HepG2 (cell line): ENCODE results near the gene TLCD1. TPM values are rescaled to one million over a fixed set of nuclear protein-coding genes. Genes with fewer than 3 reads are reported as not detected.

Experiments used
- BATF2 ChIP-seq: sonication (generic); formaldehyde crosslinking; IDR thresholded peaks from 2 replicates; pipeline ENCODE4 v1.8.0; 2022; ENCODE audit warnings: mild to moderate bottlenecking, missing genetic modification reagents, moderate library complexity
- ETV6 ChIP-seq: sonication (generic); formaldehyde crosslinking; conservative IDR thresholded peaks from 2 replicates; pipeline ENCODE4 v1.4.0; 2020; ENCODE audit warnings: missing genetic modification reagents
- FOXP4 ChIP-seq: sonication (generic); formaldehyde crosslinking; IDR thresholded peaks from 2 replicates; pipeline ENCODE4 v1.4.0; 2020; ENCODE audit warnings: missing genetic modification reagents
- GPBP1L1 ChIP-seq: sonication (generic); formaldehyde crosslinking; IDR thresholded peaks from 2 replicates; pipeline ENCODE4 v1.5.0; 2020; ENCODE audit warnings: mild to moderate bottlenecking, missing genetic modification reagents
- GTF3A ChIP-seq: sonication (generic); formaldehyde crosslinking; conservative IDR thresholded peaks from 2 replicates; pipeline ENCODE4 v1.4.0; 2020; ENCODE audit warnings: mild to moderate bottlenecking, missing genetic modification reagents
- KDM5B ChIP-seq: sonication (generic); formaldehyde crosslinking; IDR thresholded peaks from 2 replicates; pipeline ENCODE4 v1.4.0; 2020; ENCODE audit warnings: missing genetic modification reagents, mild to moderate bottlenecking, borderline replicate concordance
- MAF1 ChIP-seq: sonication (generic); formaldehyde crosslinking; IDR thresholded peaks from 2 replicates; pipeline ENCODE4 v1.5.0; 2020; ENCODE audit warnings: missing genetic modification reagents, borderline replicate concordance
- MTA1 ChIP-seq: sonication (generic); formaldehyde crosslinking; IDR thresholded peaks from 2 replicates; pipeline ENCODE4 v1.4.0; 2020; ENCODE audit warnings: missing genetic modification reagents, mild to moderate bottlenecking, borderline replicate concordance
- NFIC ChIP-seq: IDR thresholded peaks from 2 replicates; pipeline ENCODE4 v1.6.1; 2012; ENCODE audit warnings: mild to moderate bottlenecking, low read length, inconsistent platforms
- PRMT3 ChIP-seq: sonication (generic); formaldehyde crosslinking; IDR thresholded peaks from 2 replicates; pipeline ENCODE4 v1.8.1; 2022; ENCODE audit warnings: low read depth, mild to moderate bottlenecking, moderate library complexity, missing genetic modification reagents, borderline replicate concordance
- RFX1 ChIP-seq: fragments of 450-650 bp; IDR thresholded peaks from 2 replicates; pipeline ENCODE4 v1.6.1; 2017
- SMAD1 ChIP-seq: sonication (generic); formaldehyde crosslinking; IDR thresholded peaks from 2 replicates; pipeline ENCODE4 v1.4.0; 2020; ENCODE audit warnings: missing genetic modification reagents, low read depth, mild to moderate bottlenecking, borderline replicate concordance
- SNRNP70 ChIP-seq: fragments of 200-400 bp; formaldehyde crosslinking; IDR thresholded peaks from 2 replicates; pipeline ENCODE4 v1.6.1; 2017; ENCODE audit warnings: mild to moderate bottlenecking, low read depth, low read length, moderate library complexity
- SP5 ChIP-seq: IDR thresholded peaks from 2 replicates; pipeline ENCODE4 v1.6.1; 2016; ENCODE audit warnings: low read depth, borderline replicate concordance
- THYN1 ChIP-seq: sonication (generic); formaldehyde crosslinking; IDR thresholded peaks from 2 replicates; pipeline ENCODE4 v1.8.1; 2023; ENCODE audit warnings: low read depth, mild to moderate bottlenecking, moderate library complexity, missing genetic modification reagents, borderline replicate concordance
- TIGD3 ChIP-seq: sonication (generic); formaldehyde crosslinking; IDR thresholded peaks from 2 replicates; pipeline ENCODE4 v1.5.1; 2020; ENCODE audit warnings: mild to moderate bottlenecking, missing genetic modification reagents, borderline replicate concordance
- TRIM24 ChIP-seq: sonication (generic); formaldehyde crosslinking; IDR thresholded peaks from 2 replicates; pipeline ENCODE4 v1.8.0; 2022; ENCODE audit warnings: mild to moderate bottlenecking, missing genetic modification reagents
- ZBTB20 ChIP-seq: sonication (generic); formaldehyde crosslinking; IDR thresholded peaks from 2 replicates; pipeline ENCODE4 v1.8.1; 2023; ENCODE audit warnings: missing genetic modification reagents, low read depth, mild to moderate bottlenecking, borderline replicate concordance
- ZNF496 ChIP-seq: sonication (generic); formaldehyde crosslinking; IDR thresholded peaks from 2 replicates; pipeline ENCODE4 v1.8.1; 2023; ENCODE audit warnings: mild to moderate bottlenecking, moderate library complexity, missing genetic modification reagents; ENCODE audit not compliant: insufficient replicate concordance
- ZNF552 ChIP-seq: sonication (generic); formaldehyde crosslinking; IDR thresholded peaks from 2 replicates; pipeline ENCODE4 v1.9.0; 2022; ENCODE audit warnings: missing genetic modification reagents, mild to moderate bottlenecking, borderline replicate concordance
- ZNF780A ChIP-seq: sonication (generic); formaldehyde crosslinking; IDR thresholded peaks from 2 replicates; pipeline ENCODE4 v1.8.0; 2022; ENCODE audit warnings: mild to moderate bottlenecking, missing genetic modification reagents, moderate library complexity
- ZSCAN21 ChIP-seq: sonication (generic); formaldehyde crosslinking; IDR thresholded peaks from 2 replicates; pipeline ENCODE4 v1.8.0; 2022; ENCODE audit warnings: mild to moderate bottlenecking, missing genetic modification reagents, moderate library complexity, borderline replicate concordance
- polyA plus RNA-seq, 8 experiments: library from polyadenylated mRNA; depleted of rRNA in 3 of 8; stranded (reverse) in 7 of 8; unstranded in 1 of 8; fragments of >200 nt; fragmentation: Illumina TruSeq in 4 of 8; extraction: Trizol in 4 of 8; gene quantifications; 2 replicates each; pipeline versions ENCODE4 v1.2.1 to v1.2.3, GENCODE V29; 2011 to 2016; ENCODE audit warnings: low read depth in 4 of 8, missing spikeins in 1 of 8, mixed read lengths in 1 of 8; ENCODE audit not compliant: insufficient read depth in 1 of 8
- total RNA-seq, 5 experiments: library from RNA; depleted of rRNA; stranded (reverse); fragments of >200 nt; fragmentation: Illumina TruSeq; extraction: Trizol; gene quantifications; 2 replicates each; pipeline ENCODE4 v1.2.3, GENCODE V29; 2016; ENCODE audit warnings: low read depth in 1 of 5

The TLCD1 gene
- total and polyA plus RNA-seq, 2 of the 13 experiments (the other 11 are each of a cell fraction or from before 2014, with no cell fraction given), result 14.9 to 19.6 TPM

GRCh38 chr17:28743243-28744103 is 17.4 kb upstream of the TLCD1 start, which contains the start of gene TRAF4 (continued):
- TF ChIP-seq FOXP4 (CRISPR knock-in tag), result no peak
- TF ChIP-seq KDM5B (CRISPR knock-in tag), result peak; percentile 37; the same call in 1 of the 2 replicates
- TF ChIP-seq BATF2, result no peak
- TF ChIP-seq ZNF552 (CRISPR knock-in tag), result no peak
- TF ChIP-seq MAF1 (CRISPR knock-in tag), result no peak; the same call in 1 of the 2 replicates
- TF ChIP-seq THYN1 (CRISPR knock-in tag), result no peak
- no peak for TF ChIP-seq SMAD1
- no peak for TF ChIP-seq NFIC
- TF ChIP-seq PRMT3, result no peak
- TF ChIP-seq RFX1, result no peak; the same call in 1 of the 2 replicates
- no peak for TF ChIP-seq TRIM24 (CRISPR knock-in tag)
- peak; percentile 59 for TF ChIP-seq SP5 (CRISPR knock-in tag)
- no peak for TF ChIP-seq GTF3A (CRISPR knock-in tag)
- TF ChIP-seq GPBP1L1 (CRISPR knock-in tag), result no peak
- TF ChIP-seq ETV6 (CRISPR knock-in tag), result no peak
- no peak for TF ChIP-seq ZNF780A
- TF ChIP-seq ZSCAN21 (CRISPR knock-in tag), result peak; percentile 42
- TF ChIP-seq ZBTB20 (CRISPR knock-in tag), result no peak
- TF ChIP-seq TIGD3, result no peak
- no peak for TF ChIP-seq MTA1 (CRISPR knock-in tag)
- no peak for TF ChIP-seq SNRNP70
- TF ChIP-seq ZNF496, result no peak
